ENCODE measurements around the gene CDKN2C. TPM values are rescaled to one million over a fixed set of nuclear protein-coding genes. Genes with fewer than 3 reads are reported as not detected.

CDKN2C gene
- polyA plus RNA-seq, 1 donor from 2014 or later = 0.25 TPM

GRCh38 chr1:50936321-50936720, 33.7 kb upstream of the CDKN2C start:
- H3K36me3 ChIP-seq (ENCODE audit: insufficient read depth, low read length) = no peaks in the 10 kb centered on the region
- H3F3A ChIP-seq (ENCODE audit: insufficient read depth, low read length, poor library complexity, severe bottlenecking) = no peaks in the 10 kb centered on the region
- no peak overlapping the region for H3K4me2 ChIP-seq (ENCODE audit: low read length)
- no peak overlapping the region for H3K27ac ChIP-seq (ENCODE audit: low read length)
- no peaks in the 10 kb centered on the region for H4K20me1 ChIP-seq (ENCODE audit: insufficient read depth)
- H3K9ac ChIP-seq (ENCODE audit: low read length) = no peak overlapping the region
- no peaks in the 10 kb centered on the region for H3K9me2 ChIP-seq (ENCODE audit: insufficient read depth, low read length)
- H3K9me3 ChIP-seq (ENCODE audit: low read length) = no peaks in the 10 kb centered on the region
- TF ChIP-seq, protein P1, sequence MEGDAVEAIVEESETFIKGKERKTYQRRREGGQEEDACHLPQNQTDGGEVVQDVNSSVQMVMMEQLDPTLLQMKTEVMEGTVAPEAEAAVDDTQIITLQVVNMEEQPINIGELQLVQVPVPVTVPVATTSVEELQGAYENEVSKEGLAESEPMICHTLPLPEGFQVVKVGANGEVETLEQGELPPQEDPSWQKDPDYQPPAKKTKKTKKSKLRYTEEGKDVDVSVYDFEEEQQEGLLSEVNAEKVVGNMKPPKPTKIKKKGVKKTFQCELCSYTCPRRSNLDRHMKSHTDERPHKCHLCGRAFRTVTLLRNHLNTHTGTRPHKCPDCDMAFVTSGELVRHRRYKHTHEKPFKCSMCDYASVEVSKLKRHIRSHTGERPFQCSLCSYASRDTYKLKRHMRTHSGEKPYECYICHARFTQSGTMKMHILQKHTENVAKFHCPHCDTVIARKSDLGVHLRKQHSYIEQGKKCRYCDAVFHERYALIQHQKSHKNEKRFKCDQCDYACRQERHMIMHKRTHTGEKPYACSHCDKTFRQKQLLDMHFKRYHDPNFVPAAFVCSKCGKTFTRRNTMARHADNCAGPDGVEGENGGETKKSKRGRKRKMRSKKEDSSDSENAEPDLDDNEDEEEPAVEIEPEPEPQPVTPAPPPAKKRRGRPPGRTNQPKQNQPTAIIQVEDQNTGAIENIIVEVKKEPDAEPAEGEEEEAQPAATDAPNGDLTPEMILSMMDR (IDR thresholded peaks at IDR 0.05; ENCODE audit: poor library complexity, severe bottlenecking) = no peak
- no peak for TF ChIP-seq MXI1 (conservative IDR thresholded peaks at IDR 0.05; ENCODE audit: poor library complexity, severe bottlenecking)
- H3K4me3 ChIP-seq (ENCODE audit: low read length) = no peak overlapping the region
- no peak overlapping the region for H2AFZ ChIP-seq (ENCODE audit: low read depth, low read length)
- H3K27me3 ChIP-seq (ENCODE audit: insufficient read depth, low read depth, low read length) = no peaks in the 10 kb centered on the region
- peaks cover 5% of the 10 kb centered on the region for H3K79me2 ChIP-seq (replicated peaks; ENCODE audit: insufficient read depth, low read length)

DNA sequence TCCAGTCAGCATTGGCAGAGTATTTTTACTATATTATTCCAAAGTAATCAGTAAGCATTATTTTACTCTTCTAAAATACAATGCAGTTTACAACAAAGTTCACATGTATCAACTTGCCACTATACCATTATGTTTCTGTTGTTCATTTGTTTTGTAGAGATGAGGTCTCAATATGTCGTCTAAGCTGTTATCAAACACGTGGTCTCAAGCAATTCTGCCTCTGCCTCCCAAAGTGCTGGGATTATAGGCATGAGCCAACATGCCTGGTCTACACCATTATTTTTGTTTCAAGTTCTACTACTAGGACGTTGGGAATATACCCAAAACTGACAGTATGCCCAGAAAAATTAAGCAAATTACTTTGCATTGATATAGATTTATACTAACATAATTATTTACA, 29.8 kb upstream of the CDKN2C start:
- H3K27ac ChIP-seq (ENCODE audit: low read length) = no peak overlapping the region
- no peak overlapping the region for H3K4me3 ChIP-seq (ENCODE audit: low read length)
- no peaks in the 10 kb centered on the region for H3F3A ChIP-seq (ENCODE audit: insufficient read depth, low read length, poor library complexity, severe bottlenecking)
- no peaks in the 10 kb centered on the region for H3K9me2 ChIP-seq (ENCODE audit: insufficient read depth, low read length)
- H3K36me3 ChIP-seq (ENCODE audit: insufficient read depth, low read length) = peaks cover 6% of the 10 kb centered on the region
- H3K27me3 ChIP-seq (ENCODE audit: insufficient read depth, low read depth, low read length) = no peaks in the 10 kb centered on the region
- peaks cover 3% of the 10 kb centered on the region for H3K79me2 ChIP-seq (replicated peaks; ENCODE audit: insufficient read depth, low read length)
- no peak overlapping the region for H3K9ac ChIP-seq (ENCODE audit: low read length)
- H3K9me3 ChIP-seq (ENCODE audit: low read length) = no peaks in the 10 kb centered on the region
- no peak overlapping the region for H2AFZ ChIP-seq (ENCODE audit: low read depth, low read length)
- no peak for TF ChIP-seq TAF1 (IDR thresholded peaks at IDR 0.05; ENCODE audit: low read depth)
- TF ChIP-seq RAD21 (conservative IDR thresholded peaks at IDR 0.05) = no peak
- TF ChIP-seq POLR2AphosphoS5 (IDR thresholded peaks at IDR 0.05) = no peak
- no peak for TF ChIP-seq SMC3 (conservative IDR thresholded peaks at IDR 0.05; ENCODE audit: poor library complexity)
- no peak for TF ChIP-seq MXI1 (conservative IDR thresholded peaks at IDR 0.05; ENCODE audit: poor library complexity, severe bottlenecking)
- no peak for TF ChIP-seq EZH2 (IDR thresholded peaks at IDR 0.05; ENCODE audit: borderline replicate concordance, insufficient read depth, low read length, poor library complexity, severe bottlenecking)
- no peak for TF ChIP-seq EP300 (conservative IDR thresholded peaks at IDR 0.05; ENCODE audit: poor library complexity, severe bottlenecking)
- TF ChIP-seq, protein P1 (IDR thresholded peaks at IDR 0.05; ENCODE audit: poor library complexity, severe bottlenecking) = no peak
- no peak for TF ChIP-seq REST (IDR thresholded peaks at IDR 0.05; ENCODE audit: borderline replicate concordance)
- H4K20me1 ChIP-seq (ENCODE audit: insufficient read depth) = no peaks in the 10 kb centered on the region
- no peak overlapping the region for H3K4me2 ChIP-seq (ENCODE audit: low read length)
